ENCODE data around the gene C15orf62. TPM values are rescaled to one million over a fixed set of nuclear protein-coding genes. Genes with fewer than 3 reads are reported as not detected.
A peak's percentile ranks its signal among the peaks of the same experiment; 100 is the strongest.

Gene C15orf62
- total RNA-seq, 1 donor from 2014 or later, result not detected

GRCh38 chr15:40754883-40755811 is 14.6 kb upstream of the C15orf62 start, which contains the start of gene RMDN3:
RMDN3 (minus strand) TSS chr15:40755254; CDS start chr15:40754783, 471 bp downstream.
- Histone ChIP-seq H3K4me3 (ENCODE audit: low read length in 3 of 3) (peak within 1 kb of the TSS; percentile 94 to 97 (median 96)), H3K27ac (ENCODE audit: low read depth, low read length) (peak within 1 kb of the TSS; percentile 88), H3K9me3 (ENCODE audit: control insufficient read depth in 3 of 3, low read length in 3 of 3) (no peaks in the 10 kb centered on the region), H3K27me3 (ENCODE audit: control insufficient read depth in 3 of 3, insufficient read depth in 3 of 3, low read length in 3 of 3) (no peaks in the 10 kb centered on the region), H3K9ac (ENCODE audit: low read depth in 1 of 3, low read length in 3 of 3) (peak within 1 kb of the TSS; percentile 93 to 97 (median 95)), H3K36me3 (ENCODE audit: control insufficient read depth in 3 of 3, insufficient read depth in 3 of 3, low read length in 3 of 3) (peaks cover 18 to 21% (median 19%) of the 10 kb centered on the region in 3 donors), H3K4me1 (ENCODE audit: control insufficient read depth in 3 of 3, insufficient read depth in 3 of 3, low read length in 3 of 3) (peaks cover 5 to 15% (median 9%) of the 10 kb centered on the region in 3 donors)

GRCh38 chr15:40755812-40756208 is 14.0 kb upstream of the C15orf62 start:
- H3K27me3 ChIP-seq (ENCODE audit: control insufficient read depth in 3 of 3, insufficient read depth in 3 of 3, low read length in 3 of 3), result no peaks in the 10 kb centered on the region
- H3K4me3 ChIP-seq (ENCODE audit: low read length in 3 of 3), result peak overlapping the region; percentile 94 to 97 (median 96)
- H3K36me3 ChIP-seq (ENCODE audit: control insufficient read depth in 3 of 3, insufficient read depth in 3 of 3, low read length in 3 of 3), result peaks cover 14 to 15% (median 14%) of the 10 kb centered on the region in 3 donors
- H3K9ac ChIP-seq (ENCODE audit: low read depth in 1 of 3, low read length in 3 of 3), result peak overlapping the region; percentile 93 to 97 (median 95)
- H3K27ac ChIP-seq (ENCODE audit: low read depth, low read length), result peak overlapping the region; percentile 88
- H3K9me3 ChIP-seq (ENCODE audit: control insufficient read depth in 3 of 3, low read length in 3 of 3), result no peaks in the 10 kb centered on the region
- H3K4me1 ChIP-seq (ENCODE audit: control insufficient read depth in 3 of 3, insufficient read depth in 3 of 3, low read length in 3 of 3), result peaks cover 5 to 13% (median 9%) of the 10 kb centered on the region in 3 donors

- Histone ChIP-seq H3K4me3 (ENCODE audit: low read length in 3 of 3) (no peak overlapping the region), H3K9me3 (ENCODE audit: control insufficient read depth in 3 of 3, low read length in 3 of 3) (no peaks in the 10 kb centered on the region), H3K27ac (ENCODE audit: low read depth, low read length) (no peak overlapping the region)
Observed at GRCh38 chr15:40756938-40757337, 12.8 kb upstream of the C15orf62 start.

GRCh38 chr15:40759961-40760360 is 9.8 kb upstream of the C15orf62 start:
- Histone ChIP-seq H3K9ac (ENCODE audit: low read depth in 1 of 3, low read length in 3 of 3) (no peak overlapping the region), H3K4me3 (ENCODE audit: low read length in 3 of 3) (no peak overlapping the region), H3K27ac (ENCODE audit: low read depth, low read length) (no peak overlapping the region), H3K36me3 (ENCODE audit: control insufficient read depth in 3 of 3, insufficient read depth in 3 of 3, low read length in 3 of 3) (no peaks in the 10 kb centered on the region), H3K9me3 (ENCODE audit: control insufficient read depth in 3 of 3, low read length in 3 of 3) (no peaks in the 10 kb centered on the region), H3K4me1 (ENCODE audit: control insufficient read depth in 3 of 3, insufficient read depth in 3 of 3, low read length in 3 of 3) (peaks cover 19 to 27% (median 20%) of the 10 kb centered on the region in 3 donors), H3K27me3 (ENCODE audit: control insufficient read depth in 3 of 3, insufficient read depth in 3 of 3, low read length in 3 of 3) (no peaks in the 10 kb centered on the region)

More at GRCh38 chr15:40756938-40757337, 12.8 kb upstream of the C15orf62 start:
- peaks cover 5 to 12% (median 9%) of the 10 kb centered on the region in 3 donors for H3K4me1 ChIP-seq (ENCODE audit: control insufficient read depth in 3 of 3, insufficient read depth in 3 of 3, low read length in 3 of 3)
- peaks cover 3 to 4% (median 3%) of the 10 kb centered on the region in 3 donors for H3K36me3 ChIP-seq (ENCODE audit: control insufficient read depth in 3 of 3, insufficient read depth in 3 of 3, low read length in 3 of 3)
- no peak overlapping the region for H3K9ac ChIP-seq (ENCODE audit: low read depth in 1 of 3, low read length in 3 of 3)
- H3K27me3 ChIP-seq (ENCODE audit: control insufficient read depth in 3 of 3, insufficient read depth in 3 of 3, low read length in 3 of 3), result no peaks in the 10 kb centered on the region

GRCh38 chr15:40762919-40763800 is 6.6 kb upstream of the C15orf62 start:
- H3K27ac ChIP-seq (ENCODE audit: low read depth, low read length), result peak overlapping the region; percentile 30
- H3K36me3 ChIP-seq (ENCODE audit: control insufficient read depth in 3 of 3, insufficient read depth in 3 of 3, low read length in 3 of 3), result peaks cover 0 to 7% (median 3%) of the 10 kb centered on the region in 3 donors
- H3K4me1 ChIP-seq (ENCODE audit: control insufficient read depth in 3 of 3, insufficient read depth in 3 of 3, low read length in 3 of 3), result peaks cover 22 to 32% (median 25%) of the 10 kb centered on the region in 3 donors
- H3K4me3 ChIP-seq (ENCODE audit: low read length in 3 of 3), result peak overlapping the region; percentile 66 to 77 (median 75)
- peak overlapping the region in 2 of 3 donors; percentile 59 to 75 for H3K9ac ChIP-seq (ENCODE audit: low read depth in 1 of 3, low read length in 3 of 3)
- H3K9me3 ChIP-seq (ENCODE audit: control insufficient read depth in 3 of 3, low read length in 3 of 3), result no peaks in the 10 kb centered on the region
- no peaks in the 10 kb centered on the region for H3K27me3 ChIP-seq (ENCODE audit: control insufficient read depth in 3 of 3, insufficient read depth in 3 of 3, low read length in 3 of 3)

- H3K27me3 ChIP-seq (ENCODE audit: control insufficient read depth in 3 of 3, insufficient read depth in 3 of 3, low read length in 3 of 3), result no peaks in the 10 kb centered on the region
- H3K9me3 ChIP-seq (ENCODE audit: control insufficient read depth in 3 of 3, low read length in 3 of 3), result no peaks in the 10 kb centered on the region
- H3K9ac ChIP-seq (ENCODE audit: low read depth in 1 of 3, low read length in 3 of 3), result peak within 1 kb of the TSS in 2 of 3 donors; percentile 59 to 75
- peak within 1 kb of the TSS; percentile 30 for H3K27ac ChIP-seq (ENCODE audit: low read depth, low read length)
- H3K4me3 ChIP-seq (ENCODE audit: low read length in 3 of 3), result peak within 1 kb of the TSS; percentile 70 to 77 (median 75)
- H3K36me3 ChIP-seq (ENCODE audit: control insufficient read depth in 3 of 3, insufficient read depth in 3 of 3, low read length in 3 of 3), result peaks cover 3 to 9% (median 5%) of the 10 kb centered on the region in 3 donors
- peaks cover 22 to 38% (median 27%) of the 10 kb centered on the region in 3 donors for H3K4me1 ChIP-seq (ENCODE audit: control insufficient read depth in 3 of 3, insufficient read depth in 3 of 3, low read length in 3 of 3)
Observed at GRCh38 chr15:40763801-40764628, 5.8 kb upstream of the C15orf62 start, which contains the start of gene GCHFR. GCHFR (plus strand) TSS chr15:40764068; CDS start chr15:40764181, 113 bp downstream.

- Histone ChIP-seq H3K36me3 (ENCODE audit: control insufficient read depth in 3 of 3, insufficient read depth in 3 of 3, low read length in 3 of 3) (peaks cover 3 to 9% (median 5%) of the 10 kb centered on the region in 3 donors), H3K9me3 (ENCODE audit: control insufficient read depth in 3 of 3, low read length in 3 of 3) (no peaks in the 10 kb centered on the region), H3K4me1 (ENCODE audit: control insufficient read depth in 3 of 3, insufficient read depth in 3 of 3, low read length in 3 of 3) (peaks cover 23 to 43% (median 28%) of the 10 kb centered on the region in 3 donors), H3K27me3 (ENCODE audit: control insufficient read depth in 3 of 3, insufficient read depth in 3 of 3, low read length in 3 of 3) (no peaks in the 10 kb centered on the region), H3K9ac (ENCODE audit: low read depth in 1 of 3, low read length in 3 of 3) (peak overlapping the region in 2 of 3 donors; percentile 59 to 75), H3K4me3 (ENCODE audit: low read length in 3 of 3) (peak overlapping the region; percentile 70 to 77 (median 75)), H3K27ac (ENCODE audit: low read depth, low read length) (peak overlapping the region; percentile 30)
Observed at GRCh38 chr15:40764629-40765103, 5.1 kb upstream of the C15orf62 start.

- H3K9ac ChIP-seq (ENCODE audit: low read depth in 1 of 3, low read length in 3 of 3), result no peak overlapping the region
- H3K9me3 ChIP-seq (ENCODE audit: control insufficient read depth in 3 of 3, low read length in 3 of 3), result no peaks in the 10 kb centered on the region
- H3K27me3 ChIP-seq (ENCODE audit: control insufficient read depth in 3 of 3, insufficient read depth in 3 of 3, low read length in 3 of 3), result no peaks in the 10 kb centered on the region
- no peak overlapping the region for H3K27ac ChIP-seq (ENCODE audit: low read depth, low read length)
- H3K4me1 ChIP-seq (ENCODE audit: control insufficient read depth in 3 of 3, insufficient read depth in 3 of 3, low read length in 3 of 3), result peaks cover 24 to 44% (median 29%) of the 10 kb centered on the region in 3 donors
- peaks cover 5 to 16% (median 8%) of the 10 kb centered on the region in 3 donors for H3K36me3 ChIP-seq (ENCODE audit: control insufficient read depth in 3 of 3, insufficient read depth in 3 of 3, low read length in 3 of 3)
- no peak overlapping the region for H3K4me3 ChIP-seq (ENCODE audit: low read length in 3 of 3)
Observed at GRCh38 chr15:40766194-40766815, 3.5 kb upstream of the C15orf62 start.
